ENCODE results near the gene IL36B.

DNA sequence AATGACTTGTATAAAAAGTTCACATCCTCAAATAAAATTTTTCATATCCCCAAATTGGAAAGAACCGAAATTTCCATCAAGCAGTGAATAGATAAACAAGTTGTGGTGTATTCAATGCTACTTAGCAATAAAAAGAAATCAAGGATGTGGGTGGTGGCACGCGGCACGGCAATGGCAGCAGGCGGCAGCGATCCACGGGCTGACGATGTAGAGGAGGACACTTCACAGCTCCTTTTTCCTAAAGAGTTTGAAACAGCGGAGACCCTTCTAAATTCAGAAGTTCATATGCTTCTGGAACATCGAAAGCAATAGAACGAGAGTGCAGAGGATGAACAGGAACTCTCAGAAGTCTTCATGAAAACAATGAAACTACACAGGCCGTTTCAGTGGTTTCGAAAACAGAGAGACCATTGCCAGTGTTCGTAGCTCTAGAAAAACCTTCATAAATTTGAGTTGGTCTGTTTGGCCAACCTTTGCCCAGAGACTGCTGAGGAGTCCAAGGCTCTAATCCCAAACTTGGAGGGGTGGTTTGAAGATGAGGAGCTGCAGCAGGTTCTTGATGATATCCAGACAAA is 57.2 kb downstream of the IL36B start:
- TF ChIP-seq CTCF (IDR thresholded peaks at IDR 0.05) (no peak), POLR2A (IDR thresholded peaks at IDR 0.05) (no peak)
